Neural cell (in vitro differentiated cells): ENCODE results near the gene FLVCR1.

Experiments
- EP300 ChIP-seq: fragments of 450-650 bp; conservative IDR thresholded peaks from 2 replicates; pipeline ENCODE4 v1.6.1; 2014; ENCODE audit warnings: antibody characterized with exemption, mild to moderate bottlenecking, moderate library complexity; ENCODE audit not compliant: poor library complexity, severe bottlenecking
- MXI1 ChIP-seq: fragments of 450-650 bp; conservative IDR thresholded peaks from 2 replicates; pipeline ENCODE4 v1.6.1; 2014; ENCODE audit warnings: antibody characterized with exemption, mild to moderate bottlenecking; ENCODE audit not compliant: poor library complexity, severe bottlenecking
- POLR2AphosphoS5 ChIP-seq: IDR thresholded peaks from 2 replicates; pipeline ENCODE4 v1.6.1; 2012
- RAD21 ChIP-seq: fragments of 450-650 bp; conservative IDR thresholded peaks from 2 replicates; pipeline ENCODE4 v1.6.1; 2014; ENCODE audit warnings: antibody characterized with exemption, mild to moderate bottlenecking, moderate library complexity
- TF ChIP-seq, protein P1 (sequence below): fragments of 450-650 bp; IDR thresholded peaks from 2 replicates; pipeline ENCODE4 v1.5.1; 2014; ENCODE audit warnings: antibody characterized with exemption, mild to moderate bottlenecking, moderate library complexity; ENCODE audit not compliant: poor library complexity, severe bottlenecking

DNA sequence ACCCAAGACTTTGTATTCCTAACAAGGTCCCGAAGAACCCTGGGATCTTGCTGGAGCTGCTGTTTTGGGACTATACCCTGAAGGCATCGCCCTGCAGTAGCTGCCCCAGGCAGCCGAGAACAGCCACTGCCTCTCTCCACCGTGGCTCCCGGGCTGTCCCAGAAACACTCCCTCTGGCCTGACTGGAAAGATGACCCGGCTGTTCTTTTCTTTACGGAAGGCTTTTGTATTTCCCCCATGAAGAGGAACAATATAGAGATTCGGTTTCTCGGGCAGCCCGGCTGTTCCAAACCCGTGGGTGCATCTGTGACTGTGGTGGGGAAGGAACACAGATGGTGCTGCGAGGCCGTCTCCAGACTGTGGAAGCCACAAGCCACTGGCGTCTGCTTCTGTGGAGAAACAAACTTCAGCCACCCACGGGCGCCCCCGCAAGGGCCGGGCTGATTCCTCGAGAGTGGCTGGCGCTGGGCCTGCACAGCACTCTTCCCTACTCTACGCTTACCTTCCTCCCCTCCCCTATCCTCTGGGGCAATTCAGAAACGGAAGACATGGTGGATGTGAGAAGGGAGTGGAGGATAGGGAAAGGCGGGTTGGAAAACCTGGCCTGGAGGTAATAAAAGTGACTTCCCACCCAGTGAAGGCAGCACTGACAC is 58.5 kb downstream of the FLVCR1 start:
- TF ChIP-seq, protein P1, sequence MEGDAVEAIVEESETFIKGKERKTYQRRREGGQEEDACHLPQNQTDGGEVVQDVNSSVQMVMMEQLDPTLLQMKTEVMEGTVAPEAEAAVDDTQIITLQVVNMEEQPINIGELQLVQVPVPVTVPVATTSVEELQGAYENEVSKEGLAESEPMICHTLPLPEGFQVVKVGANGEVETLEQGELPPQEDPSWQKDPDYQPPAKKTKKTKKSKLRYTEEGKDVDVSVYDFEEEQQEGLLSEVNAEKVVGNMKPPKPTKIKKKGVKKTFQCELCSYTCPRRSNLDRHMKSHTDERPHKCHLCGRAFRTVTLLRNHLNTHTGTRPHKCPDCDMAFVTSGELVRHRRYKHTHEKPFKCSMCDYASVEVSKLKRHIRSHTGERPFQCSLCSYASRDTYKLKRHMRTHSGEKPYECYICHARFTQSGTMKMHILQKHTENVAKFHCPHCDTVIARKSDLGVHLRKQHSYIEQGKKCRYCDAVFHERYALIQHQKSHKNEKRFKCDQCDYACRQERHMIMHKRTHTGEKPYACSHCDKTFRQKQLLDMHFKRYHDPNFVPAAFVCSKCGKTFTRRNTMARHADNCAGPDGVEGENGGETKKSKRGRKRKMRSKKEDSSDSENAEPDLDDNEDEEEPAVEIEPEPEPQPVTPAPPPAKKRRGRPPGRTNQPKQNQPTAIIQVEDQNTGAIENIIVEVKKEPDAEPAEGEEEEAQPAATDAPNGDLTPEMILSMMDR: no peak
- no peak for TF ChIP-seq POLR2AphosphoS5
- no peak for TF ChIP-seq EP300
- TF ChIP-seq MXI1: no peak
- TF ChIP-seq RAD21: no peak
